ENCODE measurements around the gene RBM33.
"Not testable (repeated sequence)": the region's sequence is repeated elsewhere in the genome, so short reads cannot be mapped to it uniquely, and the experiment has no call there.

The RBM33 gene

GRCh38 chr7:155663937-155664336 lies 19.5 kb downstream of the RBM33 start:
- no peak for DNase-seq

- no peak for DNase-seq
These were observed 20.9 kb downstream of the RBM33 start for GRCh38 chr7:155665079-155665956.

- peak; percentile 47 for DNase-seq
These were observed 21.5 kb downstream of the RBM33 start for GRCh38 chr7:155665957-155666287.

GRCh38 chr7:155667241-155667829 lies 22.9 kb downstream of the RBM33 start:
- no peak for DNase-seq

- DNase-seq = no peak
These were observed 25.4 kb downstream of the RBM33 start for GRCh38 chr7:155669717-155670505.

GRCh38 chr7:155670521-155670920 lies 26.1 kb downstream of the RBM33 start:
- DNase-seq = no peak

- no peak for DNase-seq
These were observed 30.1 kb downstream of the RBM33 start for GRCh38 chr7:155674556-155674955.

GRCh38 chr7:155676052-155676451 lies 31.6 kb downstream of the RBM33 start:
- DNase-seq = peak; percentile 27 to 48

- no peak for DNase-seq
These were observed 33.2 kb downstream of the RBM33 start for GRCh38 chr7:155677688-155678087.

GRCh38 chr7:155680124-155680523 lies 35.7 kb downstream of the RBM33 start:
- DNase-seq = no peak

GRCh38 chr7:155680864-155681263 lies 36.4 kb downstream of the RBM33 start:
- no peak for DNase-seq

- DNase-seq = no peak
These were observed 37.2 kb downstream of the RBM33 start for GRCh38 chr7:155681663-155682062.

- no peak for DNase-seq
These were observed 38.0 kb downstream of the RBM33 start for GRCh38 chr7:155682484-155682883.

- no peak for DNase-seq
These were observed 38.6 kb downstream of the RBM33 start for GRCh38 chr7:155683098-155683497.

- no peak for DNase-seq
These were observed 39.3 kb downstream of the RBM33 start for GRCh38 chr7:155683714-155684113.

- no peak for DNase-seq
These were observed 40.1 kb downstream of the RBM33 start for GRCh38 chr7:155684543-155684942.

- DNase-seq = no peak
These were observed 40.8 kb downstream of the RBM33 start for GRCh38 chr7:155685070-155685790.

- DNase-seq = no peak
These were observed 41.3 kb downstream of the RBM33 start for GRCh38 chr7:155685791-155686160.

- DNase-seq = not testable (repeated sequence)
These were observed 42.3 kb downstream of the RBM33 start for GRCh38 chr7:155686620-155687324.

- not testable (repeated sequence) for DNase-seq
These were observed 43.8 kb downstream of the RBM33 start for GRCh38 chr7:155688237-155688636.

GRCh38 chr7:155690655-155691054 lies 46.2 kb downstream of the RBM33 start:
- DNase-seq = not testable (repeated sequence)

GRCh38 chr7:155692317-155692716 lies 47.9 kb downstream of the RBM33 start:
- no peak for DNase-seq
